ENCODE measurements around the gene COBLL1.

DNA sequence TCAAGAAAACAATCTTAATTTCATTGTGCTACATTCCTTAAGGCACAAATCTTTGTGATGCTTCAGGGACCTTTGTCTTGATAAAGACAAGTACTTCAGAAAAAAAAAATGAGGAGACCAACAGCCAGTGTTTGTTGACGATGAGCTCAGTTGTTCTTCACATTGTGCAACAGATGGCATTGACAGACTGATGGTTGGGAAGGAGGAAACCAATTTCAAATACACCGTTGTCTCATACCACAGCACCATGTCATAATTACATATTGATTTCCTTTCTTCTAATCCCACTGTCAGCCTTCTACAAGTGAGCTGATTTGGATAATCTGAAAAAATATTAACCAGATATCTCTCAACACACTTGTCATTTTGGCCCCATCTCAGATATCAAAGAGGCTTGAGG, 166.6 kb downstream of the COBLL1 start:
- TF ChIP-seq, protein P1, sequence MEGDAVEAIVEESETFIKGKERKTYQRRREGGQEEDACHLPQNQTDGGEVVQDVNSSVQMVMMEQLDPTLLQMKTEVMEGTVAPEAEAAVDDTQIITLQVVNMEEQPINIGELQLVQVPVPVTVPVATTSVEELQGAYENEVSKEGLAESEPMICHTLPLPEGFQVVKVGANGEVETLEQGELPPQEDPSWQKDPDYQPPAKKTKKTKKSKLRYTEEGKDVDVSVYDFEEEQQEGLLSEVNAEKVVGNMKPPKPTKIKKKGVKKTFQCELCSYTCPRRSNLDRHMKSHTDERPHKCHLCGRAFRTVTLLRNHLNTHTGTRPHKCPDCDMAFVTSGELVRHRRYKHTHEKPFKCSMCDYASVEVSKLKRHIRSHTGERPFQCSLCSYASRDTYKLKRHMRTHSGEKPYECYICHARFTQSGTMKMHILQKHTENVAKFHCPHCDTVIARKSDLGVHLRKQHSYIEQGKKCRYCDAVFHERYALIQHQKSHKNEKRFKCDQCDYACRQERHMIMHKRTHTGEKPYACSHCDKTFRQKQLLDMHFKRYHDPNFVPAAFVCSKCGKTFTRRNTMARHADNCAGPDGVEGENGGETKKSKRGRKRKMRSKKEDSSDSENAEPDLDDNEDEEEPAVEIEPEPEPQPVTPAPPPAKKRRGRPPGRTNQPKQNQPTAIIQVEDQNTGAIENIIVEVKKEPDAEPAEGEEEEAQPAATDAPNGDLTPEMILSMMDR (IDR thresholded peaks at IDR 0.05; ENCODE audit: insufficient read depth, low read depth, low read length): no peak
- no peak for TF ChIP-seq EZH2 (IDR thresholded peaks at IDR 0.05; ENCODE audit: insufficient read depth, low read length)
